C4-2B (cell line): ENCODE data around the gene APOL3.
"Not testable (repeated sequence)": the region's sequence is repeated elsewhere in the genome, so short reads cannot be mapped to it uniquely, and the experiment has no call there.

Experiments used
- H3K27ac ChIP-seq: fragments of 450-650 bp; 2 replicates; pipeline ENCODE4 v1.5.1; 2017
- ZFX ChIP-seq: fragments of 450-650 bp; IDR thresholded peaks from 2 replicates; pipeline ENCODE4 v1.6.1; 2017
- TF ChIP-seq, protein P1 (sequence below): fragments of 450-650 bp; conservative IDR thresholded peaks from 2 replicates; pipeline ENCODE4 v1.5.1; 2017; ENCODE audit warnings: mild to moderate bottlenecking

APOL3 gene, protein sequence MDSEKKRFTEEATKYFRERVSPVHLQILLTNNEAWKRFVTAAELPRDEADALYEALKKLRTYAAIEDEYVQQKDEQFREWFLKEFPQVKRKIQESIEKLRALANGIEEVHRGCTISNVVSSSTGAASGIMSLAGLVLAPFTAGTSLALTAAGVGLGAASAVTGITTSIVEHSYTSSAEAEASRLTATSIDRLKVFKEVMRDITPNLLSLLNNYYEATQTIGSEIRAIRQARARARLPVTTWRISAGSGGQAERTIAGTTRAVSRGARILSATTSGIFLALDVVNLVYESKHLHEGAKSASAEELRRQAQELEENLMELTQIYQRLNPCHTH

GRCh38 chr22:36160499-36160942 lies at the start of gene APOL3:
Gene APOL3 (minus strand): TSS chr22:36160755. CDS start chr22:36149055, 11,700 bp downstream.
- TF ChIP-seq, protein P1, sequence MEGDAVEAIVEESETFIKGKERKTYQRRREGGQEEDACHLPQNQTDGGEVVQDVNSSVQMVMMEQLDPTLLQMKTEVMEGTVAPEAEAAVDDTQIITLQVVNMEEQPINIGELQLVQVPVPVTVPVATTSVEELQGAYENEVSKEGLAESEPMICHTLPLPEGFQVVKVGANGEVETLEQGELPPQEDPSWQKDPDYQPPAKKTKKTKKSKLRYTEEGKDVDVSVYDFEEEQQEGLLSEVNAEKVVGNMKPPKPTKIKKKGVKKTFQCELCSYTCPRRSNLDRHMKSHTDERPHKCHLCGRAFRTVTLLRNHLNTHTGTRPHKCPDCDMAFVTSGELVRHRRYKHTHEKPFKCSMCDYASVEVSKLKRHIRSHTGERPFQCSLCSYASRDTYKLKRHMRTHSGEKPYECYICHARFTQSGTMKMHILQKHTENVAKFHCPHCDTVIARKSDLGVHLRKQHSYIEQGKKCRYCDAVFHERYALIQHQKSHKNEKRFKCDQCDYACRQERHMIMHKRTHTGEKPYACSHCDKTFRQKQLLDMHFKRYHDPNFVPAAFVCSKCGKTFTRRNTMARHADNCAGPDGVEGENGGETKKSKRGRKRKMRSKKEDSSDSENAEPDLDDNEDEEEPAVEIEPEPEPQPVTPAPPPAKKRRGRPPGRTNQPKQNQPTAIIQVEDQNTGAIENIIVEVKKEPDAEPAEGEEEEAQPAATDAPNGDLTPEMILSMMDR = no peak
- no peak for TF ChIP-seq ZFX
- H3K27ac ChIP-seq = peak within 1 kb of the TSS; percentile 4; the same call in 1 of the 2 replicates

GRCh38 chr22:36210224-36210623 lies 49.7 kb upstream of the APOL3 start:
- no peak for TF ChIP-seq ZFX
- TF ChIP-seq, protein P1 = no peak
- H3K27ac ChIP-seq = no peak overlapping the region

DNA sequence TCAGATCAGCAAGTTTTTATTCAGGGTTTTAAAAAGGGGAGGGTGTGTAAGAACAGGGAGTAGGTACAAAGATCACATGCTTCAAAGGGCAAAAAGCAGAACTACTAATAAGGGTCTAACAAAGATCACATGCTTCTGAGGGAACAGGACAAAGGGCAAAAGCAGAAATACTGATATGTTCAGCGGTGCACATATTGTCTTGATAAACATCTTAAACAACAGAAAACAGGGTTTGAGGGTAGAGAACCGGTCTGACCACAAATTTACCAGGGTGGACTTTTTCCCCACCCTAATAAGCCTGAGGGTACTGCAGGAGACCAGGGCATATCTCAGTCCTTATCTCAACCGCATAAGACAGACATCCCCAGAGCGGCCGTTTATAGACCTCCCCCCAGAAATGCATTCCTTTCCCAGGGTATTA lies 48.9 kb upstream of the APOL3 start:
- not testable (repeated sequence) for H3K27ac ChIP-seq

DNA sequence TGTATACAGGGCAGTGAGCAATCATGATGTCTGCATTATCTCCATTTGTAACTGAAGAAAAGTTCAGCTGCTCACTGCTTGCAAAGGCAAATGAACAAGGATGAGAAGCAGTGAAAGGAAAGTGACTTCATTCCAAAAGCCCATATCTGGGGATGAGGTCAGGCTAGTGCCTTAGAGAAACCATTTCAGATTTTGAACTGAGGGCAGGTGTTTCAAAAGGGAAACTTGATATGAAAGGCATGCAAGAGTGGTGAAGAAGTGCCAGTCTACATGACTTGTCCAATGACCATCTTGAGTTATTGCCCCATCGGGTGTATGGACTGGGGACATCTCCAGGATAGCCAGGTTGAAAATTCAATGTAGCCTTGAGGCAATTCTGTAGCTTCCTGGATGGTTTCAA lies 48.4 kb upstream of the APOL3 start:
- H3K27ac ChIP-seq = no peak overlapping the region
- TF ChIP-seq ZFX = no peak
- TF ChIP-seq, protein P1 = no peak

GRCh38 chr22:36208162-36208765 lies 47.7 kb upstream of the APOL3 start:
- no peak overlapping the region for H3K27ac ChIP-seq
- TF ChIP-seq ZFX = no peak
- TF ChIP-seq, protein P1 = no peak

GRCh38 chr22:36206255-36206654 lies 45.7 kb upstream of the APOL3 start:
- no peak overlapping the region for H3K27ac ChIP-seq
- TF ChIP-seq ZFX = no peak
- TF ChIP-seq, protein P1 = no peak

DNA sequence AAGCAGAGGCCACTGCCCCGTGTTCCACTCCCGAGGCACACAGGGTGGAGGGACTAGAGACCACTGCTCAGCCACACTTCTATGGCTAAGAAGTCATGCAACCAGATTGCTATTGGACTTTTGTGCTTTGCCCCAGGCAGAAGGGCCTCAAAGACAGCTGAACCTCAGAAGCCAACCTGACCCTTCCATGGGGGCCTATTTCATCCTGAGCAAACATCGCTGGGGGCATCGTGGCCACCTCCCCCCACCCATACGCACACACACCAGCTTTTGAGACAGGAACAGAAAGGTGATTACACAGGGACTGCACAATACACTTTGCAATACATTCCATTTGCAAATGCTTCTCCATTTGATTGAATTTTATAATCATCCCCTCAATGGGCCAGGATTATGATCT lies 45.0 kb upstream of the APOL3 start:
- not testable (repeated sequence) for H3K27ac ChIP-seq

GRCh38 chr22:36204632-36205015 lies 44.1 kb upstream of the APOL3 start:
- no peak overlapping the region for H3K27ac ChIP-seq
- TF ChIP-seq ZFX = no peak
- TF ChIP-seq, protein P1 = no peak
